GM19455 (cell line): ENCODE measurements around the gene AMPH.
"Not testable (repeated sequence)": the region's sequence is repeated elsewhere in the genome, so short reads cannot be mapped to it uniquely, and the experiment has no call there.

Source experiments
- ATAC-seq: cut with Tn5 transposase; IDR thresholded peaks from one replicate; pipeline ENCODE4 v1.9.1; 2021; ENCODE audit not compliant: unreplicated experiment

Gene AMPH

DNA sequence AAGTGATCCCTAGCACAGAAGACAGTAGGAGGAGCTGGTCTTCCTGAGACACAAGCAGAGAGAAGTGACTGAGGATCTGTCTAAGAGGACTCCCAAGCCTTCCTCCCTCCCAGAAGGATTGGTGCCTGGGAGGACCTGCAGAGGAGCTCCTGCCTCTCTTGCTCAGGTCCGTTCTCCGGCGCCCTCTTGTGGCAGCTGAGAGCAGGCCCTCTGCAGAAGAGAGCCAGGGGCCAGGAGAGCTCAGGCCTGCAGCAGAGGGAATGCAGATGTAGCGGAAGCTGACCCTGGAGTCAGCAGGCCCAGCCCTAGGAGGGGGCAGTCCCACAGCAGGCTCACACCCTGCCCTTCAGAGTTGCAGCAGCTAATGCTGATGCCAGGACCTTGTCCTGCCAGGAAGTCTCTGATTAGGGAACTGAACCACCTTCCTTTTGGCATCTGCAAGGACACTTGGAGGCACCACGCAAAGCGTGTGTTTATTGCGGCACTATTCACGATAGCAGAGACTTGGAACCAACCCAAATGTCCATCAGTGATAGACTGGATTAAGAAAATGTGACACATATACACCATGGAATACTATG is 276.8 kb downstream of the AMPH start:
- ATAC-seq, result not testable (repeated sequence)

DNA sequence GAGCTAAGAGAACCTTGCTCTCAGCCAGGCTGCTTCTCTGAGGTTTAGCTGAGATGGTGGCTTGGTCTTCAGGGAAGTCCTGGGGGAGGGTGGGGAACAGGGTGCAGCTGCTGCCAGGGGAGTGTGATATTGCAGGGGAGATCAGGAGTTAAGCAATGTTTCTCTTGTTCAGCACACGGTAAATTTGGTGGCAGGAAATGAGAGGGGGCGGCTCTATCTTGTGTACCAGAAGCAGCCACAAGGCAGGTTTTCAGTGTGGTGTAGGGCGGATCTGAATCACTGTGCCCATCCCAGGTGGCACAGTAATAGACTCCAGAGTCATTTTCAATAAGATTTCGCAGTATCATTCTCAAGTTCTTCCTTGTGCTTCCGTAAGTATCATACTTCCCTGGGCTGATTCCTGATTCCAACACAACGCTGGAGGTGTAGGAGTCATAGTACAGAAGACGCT is 277.7 kb downstream of the AMPH start:
- not testable (repeated sequence) for ATAC-seq

DNA sequence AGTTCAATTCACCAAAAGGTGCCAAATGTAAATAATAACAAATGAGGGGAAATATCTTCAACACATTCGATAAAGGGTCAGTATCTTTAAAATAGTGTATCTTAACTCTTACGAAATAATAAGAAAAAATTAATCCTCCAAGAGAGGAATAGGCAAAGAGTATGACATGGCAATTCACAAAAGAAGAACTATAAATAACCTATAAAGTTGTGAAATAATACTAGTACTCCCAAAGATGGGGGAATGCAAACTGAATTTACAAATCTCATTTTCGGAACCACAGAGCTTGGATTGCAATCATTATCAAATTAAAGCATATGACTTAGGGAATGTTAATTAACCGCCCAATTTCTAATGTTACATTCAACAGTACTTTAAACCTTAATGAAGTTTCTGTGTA is 279.6 kb downstream of the AMPH start:
- ATAC-seq, result no peak

DNA sequence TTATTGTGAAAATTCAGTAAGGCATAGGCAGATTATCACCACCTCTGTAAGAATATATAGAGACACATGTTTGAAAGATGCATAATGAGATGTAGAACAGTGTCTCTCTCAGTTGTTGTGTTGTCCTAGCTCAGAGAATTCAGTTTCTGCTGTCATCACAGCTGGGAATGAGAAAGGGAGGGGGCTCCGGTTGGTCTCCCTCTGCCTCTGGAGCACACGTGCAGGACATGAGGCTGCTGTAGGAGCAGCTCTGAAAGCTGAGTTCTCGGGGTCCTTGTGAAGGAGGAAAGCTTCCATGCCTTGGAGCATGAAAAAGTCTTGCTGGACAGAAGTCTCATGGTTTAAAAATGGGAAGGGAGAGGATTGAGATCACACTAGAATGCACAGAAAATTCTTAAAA is 280.4 kb downstream of the AMPH start:
- not testable (repeated sequence) for ATAC-seq

DNA sequence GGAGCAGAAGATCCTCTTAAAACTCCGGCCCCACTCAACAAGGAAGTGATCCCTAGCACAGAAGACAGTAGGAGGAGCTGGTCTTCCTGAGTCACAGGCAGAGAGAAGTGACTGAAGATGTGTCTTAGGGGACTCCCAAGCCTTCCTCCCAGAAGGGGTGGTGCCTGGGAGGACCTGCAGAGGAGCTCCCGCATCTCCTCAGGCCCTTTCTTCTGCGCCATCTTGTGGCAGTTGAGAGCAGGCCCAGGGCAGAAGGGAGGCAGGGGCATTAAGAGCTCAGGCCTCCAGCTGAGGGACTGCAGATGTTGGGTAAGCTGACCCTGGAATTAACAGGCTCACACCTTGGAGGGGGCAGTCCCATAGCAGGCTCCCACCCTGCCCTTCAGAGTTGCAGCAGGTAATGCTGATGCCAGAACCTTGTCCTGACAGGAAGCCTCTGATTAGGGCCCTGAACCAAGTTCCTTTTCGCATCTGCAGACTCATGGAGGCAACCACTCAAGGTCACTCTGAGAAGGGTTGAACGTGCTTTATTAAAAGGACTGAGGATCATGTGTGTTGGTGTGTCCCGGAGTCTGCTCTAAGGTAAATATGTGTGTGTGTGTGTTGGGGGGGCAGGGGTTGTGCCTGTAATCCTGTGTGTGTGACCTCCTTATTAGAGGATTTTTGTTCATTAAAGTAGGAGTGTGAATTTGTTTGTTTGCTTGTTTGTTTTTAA is 281.1 kb downstream of the AMPH start:
- peak; percentile 76 for ATAC-seq

DNA sequence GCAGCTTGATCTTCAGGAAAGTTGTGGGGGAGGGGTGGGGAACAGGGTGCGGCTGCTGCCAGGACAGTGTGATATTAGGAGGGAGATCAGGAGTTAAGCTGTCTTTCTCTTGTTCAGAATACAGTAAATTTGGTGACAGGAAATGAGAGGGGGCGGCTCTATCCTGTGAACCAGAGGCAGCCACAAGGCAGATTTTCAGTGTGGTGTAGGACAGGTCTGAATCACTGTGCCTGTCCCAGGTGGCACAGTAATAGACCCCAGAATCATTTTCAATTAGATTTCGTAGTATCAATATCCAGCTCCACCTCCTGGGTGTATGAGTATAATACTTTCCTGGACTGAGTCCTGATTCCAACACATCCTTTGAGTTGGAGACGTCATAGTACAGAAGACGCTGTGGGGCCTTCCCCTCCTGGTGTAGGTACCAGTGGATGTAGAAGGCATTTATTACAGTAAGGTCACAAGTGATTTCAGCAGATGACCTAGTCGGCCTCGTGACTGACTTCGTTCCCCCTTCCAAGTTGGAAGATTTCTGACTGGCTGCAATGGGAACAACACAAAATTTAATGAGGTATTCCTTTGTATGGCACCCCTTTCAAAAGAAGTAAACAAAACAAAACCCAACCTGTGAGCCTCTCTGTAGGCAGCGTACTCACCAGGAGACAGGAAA is 281.9 kb downstream of the AMPH start:
- peak; percentile 33 for ATAC-seq

DNA sequence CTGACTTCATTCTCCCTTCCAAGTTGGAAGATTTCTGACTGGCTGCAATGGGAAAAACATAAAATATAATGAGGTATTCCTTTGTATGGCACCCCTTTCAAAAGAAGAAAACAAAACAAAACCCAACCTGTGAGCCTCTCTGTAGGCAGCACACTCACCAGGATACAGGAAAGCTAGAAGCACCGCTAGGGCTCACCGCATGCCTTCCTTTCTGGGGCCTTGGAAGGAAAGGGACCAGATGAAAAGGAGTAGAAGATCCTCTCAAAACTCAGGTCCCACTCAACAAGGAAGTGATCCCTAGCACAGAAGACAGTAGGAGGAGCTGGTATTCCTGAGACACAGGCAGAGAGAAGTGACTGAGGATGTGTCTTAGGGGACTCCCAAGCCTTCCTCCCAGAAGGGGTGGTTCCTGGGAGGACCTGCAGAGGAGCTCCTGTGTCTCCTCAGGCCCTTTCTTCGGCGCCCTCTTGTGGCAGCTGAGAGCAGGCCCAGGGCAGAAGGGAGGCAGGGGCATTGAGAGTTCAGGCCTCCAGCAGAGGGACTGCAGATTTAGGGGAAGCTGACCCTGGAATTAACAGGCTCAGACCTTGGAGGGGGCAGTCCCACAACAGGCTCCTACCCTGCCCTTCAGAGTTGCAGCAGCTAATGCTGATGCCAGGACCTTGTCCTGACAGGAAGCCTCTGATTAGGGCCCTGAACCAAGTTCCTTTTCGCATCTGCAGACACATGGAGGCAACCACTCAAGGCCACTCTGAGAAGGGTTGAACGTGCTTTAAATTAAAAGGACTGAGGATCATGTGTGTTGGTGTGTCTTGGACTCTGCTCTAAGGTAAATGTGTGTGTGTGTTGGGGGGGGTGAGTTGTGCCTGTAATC is 285.6 kb downstream of the AMPH start:
- peak; percentile 58 for ATAC-seq

DNA sequence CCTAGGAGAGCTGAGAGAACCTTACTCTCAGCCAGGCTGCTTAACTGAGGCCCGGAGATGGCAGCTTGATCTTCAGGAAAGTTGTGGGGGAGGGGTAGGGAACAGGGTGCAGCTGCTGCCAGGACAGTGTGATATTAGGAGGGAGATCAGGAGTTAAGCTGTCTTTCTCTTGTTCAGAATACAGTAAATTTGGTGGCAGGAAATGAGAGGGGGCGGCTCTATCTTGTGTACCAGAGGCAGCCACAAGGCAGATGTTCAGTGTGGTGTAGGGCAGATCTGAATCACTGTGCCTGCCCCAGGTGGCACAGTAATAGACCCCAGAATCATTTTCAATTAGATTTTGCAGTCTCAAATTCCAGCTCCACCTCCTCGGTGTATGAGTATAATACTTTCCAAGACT is 286.4 kb downstream of the AMPH start:
- ATAC-seq, result peak; percentile 45

DNA sequence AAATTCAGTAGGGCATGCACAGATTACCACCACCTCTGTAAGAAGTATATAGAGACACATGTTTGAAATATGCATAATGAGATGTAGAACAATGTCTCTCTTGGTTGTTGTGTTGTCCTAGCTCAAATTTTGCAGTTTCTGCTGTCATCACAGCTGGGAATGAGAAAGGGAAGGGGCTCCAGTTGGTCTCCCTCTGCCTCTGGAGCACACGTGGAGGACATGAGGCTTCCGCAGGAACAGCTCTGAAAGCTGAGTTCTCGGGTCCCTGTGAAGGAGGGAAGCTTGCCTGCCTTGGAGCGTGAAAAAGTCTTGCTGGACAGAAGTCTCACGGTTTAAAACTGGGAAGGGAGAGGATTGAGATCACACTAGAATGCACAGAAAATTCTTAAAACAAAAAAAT is 289.0 kb downstream of the AMPH start:
- ATAC-seq, result not testable (repeated sequence)

DNA sequence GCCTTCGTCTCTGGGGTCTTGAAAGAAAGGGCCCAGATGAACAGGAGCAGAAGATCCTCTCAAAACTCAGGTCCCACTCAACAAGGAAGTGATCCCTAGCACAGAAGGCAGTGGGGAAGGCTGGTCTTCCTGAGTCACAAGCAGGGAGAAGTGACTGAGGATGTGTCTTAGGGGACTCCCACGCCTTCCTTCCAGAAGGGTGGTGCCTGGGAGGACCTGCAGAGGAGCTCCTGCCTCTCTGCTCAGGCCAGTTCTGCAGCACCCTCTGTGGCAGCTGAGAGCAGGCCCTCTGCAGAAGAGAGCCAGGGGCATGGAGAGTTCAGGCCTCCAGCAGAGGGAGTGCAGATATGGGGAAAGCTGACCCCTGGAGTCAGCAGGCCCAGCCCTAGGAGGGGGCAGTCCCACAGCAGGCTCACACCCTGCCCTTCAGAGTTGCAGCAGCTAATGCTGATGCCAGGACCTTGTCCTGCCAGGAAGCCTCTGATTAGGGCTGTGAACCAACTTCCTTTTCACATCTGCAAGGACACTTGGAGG is 289.9 kb downstream of the AMPH start:
- ATAC-seq, result not testable (repeated sequence)

DNA sequence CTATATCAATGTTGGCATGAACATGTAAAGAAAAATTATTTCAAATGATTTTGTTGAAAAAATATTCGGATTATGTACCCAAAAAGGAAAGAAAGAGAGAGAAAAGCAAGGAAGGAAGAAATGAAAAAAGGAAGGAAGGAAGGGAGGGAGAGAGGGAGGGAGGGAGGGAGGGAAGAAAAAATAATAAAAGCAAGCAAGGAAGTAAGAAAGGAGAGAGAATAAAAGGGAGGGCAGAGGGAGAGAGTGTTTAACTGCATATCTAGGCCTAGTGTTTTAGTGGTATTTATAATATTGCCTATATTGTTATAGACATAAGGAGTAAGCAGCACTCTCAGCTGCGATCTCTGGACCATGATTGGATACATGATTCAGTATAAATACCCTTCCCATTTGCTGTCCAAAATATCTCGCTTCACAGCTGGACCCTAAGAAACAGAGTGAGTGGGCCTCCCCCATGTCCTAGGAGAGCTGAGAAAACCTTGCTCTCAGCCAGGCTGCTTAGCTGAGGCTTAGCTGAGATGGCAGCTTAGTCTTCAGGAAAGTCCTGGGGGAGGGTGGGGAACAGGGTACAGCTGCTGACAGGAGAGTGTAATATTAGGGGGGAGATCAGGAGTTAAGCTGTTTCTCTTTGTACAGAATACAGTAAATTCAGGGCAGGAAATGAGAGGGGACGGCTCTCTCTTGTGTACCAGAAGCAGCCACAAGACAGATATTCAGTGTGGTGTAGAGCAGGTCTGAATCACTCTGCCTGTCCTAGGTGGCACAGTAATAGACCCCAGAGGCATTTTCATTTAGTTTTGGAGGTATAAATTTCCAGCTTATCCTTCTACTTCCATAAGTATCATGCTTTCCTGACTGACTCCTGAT is 291.0 kb downstream of the AMPH start:
- ATAC-seq, result no peak

DNA sequence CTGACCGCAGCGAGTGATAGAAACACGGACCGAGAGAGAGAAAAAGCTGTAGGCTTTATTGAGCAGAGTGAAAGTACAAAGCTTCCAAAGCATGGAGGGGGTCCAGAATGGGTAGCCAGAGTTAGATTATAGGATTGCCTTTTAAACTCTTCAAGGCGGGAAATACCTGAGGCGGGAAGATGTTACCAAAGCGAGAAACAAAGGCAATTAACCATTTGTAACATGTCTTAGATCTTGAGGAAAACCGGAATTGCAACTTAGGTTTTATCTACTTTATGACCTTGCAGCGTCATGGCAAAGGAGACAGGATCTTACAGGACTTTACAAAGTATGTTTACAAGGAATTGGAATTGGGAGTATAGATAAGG is 295.0 kb downstream of the AMPH start:
- not testable (repeated sequence) for ATAC-seq

DNA sequence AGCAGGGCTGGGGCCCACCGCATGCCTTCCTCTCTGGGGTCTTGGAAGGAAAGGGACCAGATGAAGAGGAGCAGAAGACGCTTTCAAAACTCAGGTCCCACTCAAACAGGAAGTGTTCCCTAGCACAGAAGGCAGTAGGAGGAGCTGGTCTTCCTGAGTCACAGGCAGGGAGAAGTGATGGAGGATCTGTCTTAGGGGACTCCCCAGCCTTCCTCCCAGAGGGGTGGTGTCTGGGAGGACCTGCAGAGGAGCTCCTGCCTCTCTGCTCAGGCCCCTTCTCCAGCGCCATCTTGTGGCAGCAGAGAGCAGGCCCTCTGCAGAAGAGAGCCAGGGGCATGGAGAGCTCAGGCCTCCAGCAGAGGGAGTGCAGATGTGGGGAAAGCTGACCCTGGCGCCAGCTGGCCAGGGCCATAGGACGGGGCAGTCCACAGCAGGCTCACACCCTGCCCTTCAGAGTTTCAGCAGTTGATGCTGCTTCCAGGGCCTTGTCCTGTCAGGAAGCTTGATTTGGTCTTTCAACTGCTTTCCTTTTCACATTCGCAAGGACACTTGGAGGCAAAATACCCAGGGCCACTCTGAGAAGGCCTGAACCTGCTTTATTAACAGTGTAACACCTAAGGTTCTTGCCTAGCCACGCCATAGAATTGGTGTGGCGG is 295.6 kb downstream of the AMPH start:
- peak; percentile 96 for ATAC-seq

DNA sequence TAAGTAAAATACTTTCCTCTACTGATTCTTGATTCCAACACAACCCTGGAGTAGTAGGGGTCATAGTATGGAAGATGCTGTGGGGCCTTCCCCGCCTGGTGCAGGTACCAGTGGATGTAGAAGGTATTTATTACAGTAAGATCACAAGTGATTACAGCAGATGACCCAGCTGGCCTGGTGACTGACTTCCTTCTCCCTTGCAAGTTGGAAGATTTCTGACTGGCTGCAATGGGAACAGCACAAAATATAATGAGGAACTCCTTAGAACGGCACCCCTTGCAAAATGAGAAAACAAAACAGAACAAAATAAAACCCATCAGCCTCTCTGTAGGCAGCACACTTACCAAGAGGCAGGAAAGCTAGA is 296.1 kb downstream of the AMPH start:
- ATAC-seq, result no peak

DNA sequence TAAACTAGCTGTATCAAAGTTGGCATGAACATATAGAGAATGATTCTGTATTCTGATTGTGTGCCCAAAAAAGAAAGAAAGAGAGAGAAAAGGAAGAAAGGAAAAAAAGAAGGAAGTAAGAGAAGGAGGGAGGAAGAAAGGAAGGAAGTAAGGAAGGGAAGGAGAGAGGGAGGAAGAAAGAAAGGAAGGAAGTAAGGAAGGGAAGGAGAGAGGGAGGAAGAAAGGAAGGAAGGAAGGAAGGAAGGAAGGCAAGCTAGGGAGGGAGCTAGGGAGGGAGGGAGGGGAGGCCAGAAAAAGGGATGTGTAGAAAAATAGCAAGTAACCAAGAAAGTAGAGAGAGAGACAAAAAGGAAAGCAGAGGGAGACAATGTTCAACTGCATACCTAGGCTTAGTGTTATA is 297.0 kb downstream of the AMPH start:
- no peak for ATAC-seq
